Measurements from ENCODE around the gene CDKL4. TPM values are rescaled to one million over a fixed set of nuclear protein-coding genes. Genes with fewer than 3 reads are reported as not detected.

CDKL4 gene
- total and polyA plus RNA-seq, 2 of the 13 experiments (the other 11 are each of a cell fraction or from before 2014, with no cell fraction given) = 0.29 to 0.50 TPM

DNA sequence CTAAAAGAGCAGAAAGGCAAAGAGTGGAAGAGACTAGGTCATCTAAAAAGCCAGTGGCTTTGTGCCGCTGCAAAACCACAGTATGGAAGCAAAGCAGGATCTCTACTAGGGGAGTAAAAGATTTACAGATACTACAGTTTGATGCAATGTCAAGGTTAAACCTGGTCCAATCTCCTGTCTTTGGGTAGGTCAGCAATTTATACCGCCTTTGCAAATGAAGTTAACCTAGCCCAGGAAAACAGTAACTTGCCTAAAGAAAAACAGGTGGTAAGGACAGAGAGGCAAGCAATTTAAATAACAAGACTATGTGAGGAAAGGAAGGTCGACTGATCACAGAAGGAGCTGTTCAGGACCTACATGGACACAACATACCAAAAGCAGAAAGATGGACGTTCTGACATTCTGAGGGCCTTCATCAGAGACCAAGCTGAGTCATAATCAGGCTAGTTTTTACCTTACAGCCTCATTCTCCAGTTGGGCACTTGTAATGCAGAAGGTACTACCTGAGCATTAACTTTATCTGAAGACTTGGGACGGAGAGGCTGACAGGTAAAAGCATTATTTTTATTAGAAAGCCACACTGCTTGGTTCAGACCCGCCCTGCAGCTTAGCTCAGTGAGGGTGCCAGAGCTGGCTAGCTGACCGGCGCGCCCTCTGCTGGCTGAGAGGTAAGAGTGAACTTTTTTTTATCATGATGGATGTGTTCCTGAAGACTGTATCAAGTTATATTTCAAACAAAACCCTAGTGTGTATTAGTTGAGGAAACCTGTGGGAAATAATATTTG, 15.9 kb downstream of the CDKL4 start (continued):
- peak; percentile 72 for TF ChIP-seq KAT8 (CRISPR knock-in tag; IDR thresholded peaks at IDR 0.05)
- TF ChIP-seq LCORL (IDR thresholded peaks at IDR 0.05) = no peak
- peak; percentile 37; the same call in 1 of the 2 replicates for TF ChIP-seq LCORL (CRISPR knock-in tag; IDR thresholded peaks at IDR 0.05)
- no peak for TF ChIP-seq BRD4 (CRISPR knock-in tag; IDR thresholded peaks at IDR 0.05)
- no peak for TF ChIP-seq ZNF326 (CRISPR knock-in tag; IDR thresholded peaks at IDR 0.05; ENCODE audit: borderline replicate concordance)
- TF ChIP-seq, protein P1, sequence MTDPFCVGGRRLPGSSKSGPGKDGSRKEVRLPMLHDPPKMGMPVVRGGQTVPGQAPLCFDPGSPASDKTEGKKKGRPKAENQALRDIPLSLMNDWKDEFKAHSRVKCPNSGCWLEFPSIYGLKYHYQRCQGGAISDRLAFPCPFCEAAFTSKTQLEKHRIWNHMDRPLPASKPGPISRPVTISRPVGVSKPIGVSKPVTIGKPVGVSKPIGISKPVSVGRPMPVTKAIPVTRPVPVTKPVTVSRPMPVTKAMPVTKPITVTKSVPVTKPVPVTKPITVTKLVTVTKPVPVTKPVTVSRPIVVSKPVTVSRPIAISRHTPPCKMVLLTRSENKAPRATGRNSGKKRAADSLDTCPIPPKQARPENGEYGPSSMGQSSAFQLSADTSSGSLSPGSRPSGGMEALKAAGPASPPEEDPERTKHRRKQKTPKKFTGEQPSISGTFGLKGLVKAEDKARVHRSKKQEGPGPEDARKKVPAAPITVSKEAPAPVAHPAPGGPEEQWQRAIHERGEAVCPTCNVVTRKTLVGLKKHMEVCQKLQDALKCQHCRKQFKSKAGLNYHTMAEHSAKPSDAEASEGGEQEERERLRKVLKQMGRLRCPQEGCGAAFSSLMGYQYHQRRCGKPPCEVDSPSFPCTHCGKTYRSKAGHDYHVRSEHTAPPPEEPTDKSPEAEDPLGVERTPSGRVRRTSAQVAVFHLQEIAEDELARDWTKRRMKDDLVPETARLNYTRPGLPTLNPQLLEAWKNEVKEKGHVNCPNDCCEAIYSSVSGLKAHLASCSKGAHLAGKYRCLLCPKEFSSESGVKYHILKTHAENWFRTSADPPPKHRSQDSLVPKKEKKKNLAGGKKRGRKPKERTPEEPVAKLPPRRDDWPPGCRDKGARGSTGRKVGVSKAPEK (CRISPR knock-in tag; IDR thresholded peaks at IDR 0.05; ENCODE audit: borderline replicate concordance) = peak; percentile 94
- TF ChIP-seq ZNF749 (CRISPR knock-in tag; IDR thresholded peaks at IDR 0.05; ENCODE audit: borderline replicate concordance) = no peak
- no peak for TF ChIP-seq ZNF782 (CRISPR knock-in tag; IDR thresholded peaks at IDR 0.05; ENCODE audit: borderline replicate concordance)
- no peak; the same call in 1 of the 2 replicates for TF ChIP-seq ZNF772 (CRISPR knock-in tag; IDR thresholded peaks at IDR 0.05)
- TF ChIP-seq ZBTB21 (CRISPR knock-in tag; IDR thresholded peaks at IDR 0.05) = no peak
- no peak for TF ChIP-seq CENPT (CRISPR knock-in tag; IDR thresholded peaks at IDR 0.05; ENCODE audit: low read depth)

All from HepG2 (cell line).